Eye (tissue), 1 donor: Measurements from ENCODE around the gene SMAD3.

Experiments used
- DNase-seq: peaks from one replicate; pipeline ENCODE4 v3.0.0-alpha.2; 2015

The SMAD3 gene

GRCh38 chr15:67172172-67172571 is 106.8 kb downstream of the SMAD3 start:
- DNase-seq: no peak

GRCh38 chr15:67173005-67173404 is 107.6 kb downstream of the SMAD3 start:
- DNase-seq: no peak

GRCh38 chr15:67173786-67174185 is 108.4 kb downstream of the SMAD3 start:
- no peak for DNase-seq

GRCh38 chr15:67174446-67174845 is 109.0 kb downstream of the SMAD3 start:
- DNase-seq: no peak

GRCh38 chr15:67174864-67175573 is 109.6 kb downstream of the SMAD3 start:
- no peak for DNase-seq

- DNase-seq: no peak
Observed at GRCh38 chr15:67175643-67176071, 110.3 kb downstream of the SMAD3 start.

GRCh38 chr15:67176195-67176971 is 111.0 kb downstream of the SMAD3 start:
- peak; percentile 70 for DNase-seq

GRCh38 chr15:67177752-67178151 is 112.3 kb downstream of the SMAD3 start:
- no peak for DNase-seq

- DNase-seq: peak; percentile 56
Observed at GRCh38 chr15:67178569-67179210, 113.3 kb downstream of the SMAD3 start.

GRCh38 chr15:67179411-67179995 is 114.1 kb downstream of the SMAD3 start:
- DNase-seq: no peak

- DNase-seq: no peak
Observed at GRCh38 chr15:67180035-67180434, 114.6 kb downstream of the SMAD3 start.

GRCh38 chr15:67180514-67181191 is 115.3 kb downstream of the SMAD3 start:
- no peak for DNase-seq

- DNase-seq: no peak
Observed at GRCh38 chr15:67181221-67181639, 115.8 kb downstream of the SMAD3 start.

GRCh38 chr15:67183443-67184169 is 118.2 kb downstream of the SMAD3 start:
- DNase-seq: peak; percentile 60

- no peak for DNase-seq
Observed at GRCh38 chr15:67184208-67184925, 119.0 kb downstream of the SMAD3 start.

GRCh38 chr15:67185051-67185450 is 119.6 kb downstream of the SMAD3 start:
- DNase-seq: no peak

- no peak for DNase-seq
Observed at GRCh38 chr15:67185621-67186225, 120.3 kb downstream of the SMAD3 start.

- no peak for DNase-seq
Observed at GRCh38 chr15:67186226-67186649, 120.8 kb downstream of the SMAD3 start.

- DNase-seq: no peak
Observed at GRCh38 chr15:67186688-67187087, 121.3 kb downstream of the SMAD3 start.

- no peak for DNase-seq
Observed at GRCh38 chr15:67187351-67187854, 122.0 kb downstream of the SMAD3 start.
